Measurements from ENCODE around the gene TUFM. TPM values are rescaled to one million over a fixed set of nuclear protein-coding genes. Genes with fewer than 3 reads are reported as not detected.

The TUFM gene
- polyA plus RNA-seq, 1 donor from 2014 or later = 144 TPM

- Histone ChIP-seq H3K27me3 (ENCODE audit: insufficient read depth, low read depth, low read length) (no peaks in the 10 kb centered on the region), H3K9me3 (ENCODE audit: low read length) (no peaks in the 10 kb centered on the region), H3K79me2 (replicated peaks; ENCODE audit: insufficient read depth, low read length) (peaks cover 37% of the 10 kb centered on the region), H3K27ac (ENCODE audit: low read length) (peak within 1 kb of the TSS; percentile 97), H2AFZ (ENCODE audit: low read depth, low read length) (peak within 1 kb of the TSS; percentile 87), H3K9ac (ENCODE audit: low read length) (peak within 1 kb of the TSS; percentile 97), H3F3A (ENCODE audit: insufficient read depth, low read length, poor library complexity, severe bottlenecking) (peaks cover 5% of the 10 kb centered on the region), H3K9me2 (ENCODE audit: insufficient read depth, low read length) (no peaks in the 10 kb centered on the region), H3K36me3 (ENCODE audit: insufficient read depth, low read length) (no peaks in the 10 kb centered on the region), H3K4me2 (ENCODE audit: low read length) (peak within 1 kb of the TSS; percentile 72), H3K4me3 (ENCODE audit: low read length) (peak within 1 kb of the TSS; percentile 70), H4K20me1 (ENCODE audit: insufficient read depth) (peaks cover 4% of the 10 kb centered on the region)
- TF ChIP-seq POLR2AphosphoS5 (IDR thresholded peaks at IDR 0.05) (peak; percentile 97), CTCF (IDR thresholded peaks at IDR 0.05; ENCODE audit: poor library complexity, severe bottlenecking) (no peak), EP300 (conservative IDR thresholded peaks at IDR 0.05; ENCODE audit: poor library complexity, severe bottlenecking) (peak; percentile 80), SMC3 (conservative IDR thresholded peaks at IDR 0.05; ENCODE audit: poor library complexity) (peak; percentile 48), REST (IDR thresholded peaks at IDR 0.05; ENCODE audit: borderline replicate concordance) (peak; percentile 88), MXI1 (conservative IDR thresholded peaks at IDR 0.05; ENCODE audit: poor library complexity, severe bottlenecking) (peak; percentile 84), TAF1 (IDR thresholded peaks at IDR 0.05; ENCODE audit: low read depth) (peak; percentile 92), EZH2 (IDR thresholded peaks at IDR 0.05; ENCODE audit: borderline replicate concordance, insufficient read depth, low read length, poor library complexity, severe bottlenecking) (no peak), RAD21 (conservative IDR thresholded peaks at IDR 0.05) (no peak)
Measured at GRCh38 chr16:28822520-28823290, 23.4 kb downstream of the TUFM start, which contains the start of gene ATXN2L. TSS of gene ATXN2L (plus strand) at chr16:28822999. CDS start at chr16:28823260, 261 bp downstream.

GRCh38 chr16:28821874-28822519, 24.2 kb downstream of the TUFM start:
- H3K79me2 ChIP-seq (replicated peaks; ENCODE audit: insufficient read depth, low read length) = peaks cover 30% of the 10 kb centered on the region
- H3K9me2 ChIP-seq (ENCODE audit: insufficient read depth, low read length) = no peaks in the 10 kb centered on the region
- H2AFZ ChIP-seq (ENCODE audit: low read depth, low read length) = peak overlapping the region; percentile 87
- H3K9ac ChIP-seq (ENCODE audit: low read length) = peak overlapping the region; percentile 97
- H3K27me3 ChIP-seq (ENCODE audit: insufficient read depth, low read depth, low read length) = no peaks in the 10 kb centered on the region
- peak overlapping the region; percentile 72 for H3K4me2 ChIP-seq (ENCODE audit: low read length)
- H3K4me3 ChIP-seq (ENCODE audit: low read length) = peak overlapping the region; percentile 70
- H3K27ac ChIP-seq (ENCODE audit: low read length) = peak overlapping the region; percentile 97
- H3K36me3 ChIP-seq (ENCODE audit: insufficient read depth, low read length) = no peaks in the 10 kb centered on the region
- no peaks in the 10 kb centered on the region for H3K9me3 ChIP-seq (ENCODE audit: low read length)
- peaks cover 5% of the 10 kb centered on the region for H3F3A ChIP-seq (ENCODE audit: insufficient read depth, low read length, poor library complexity, severe bottlenecking)
- H4K20me1 ChIP-seq (ENCODE audit: insufficient read depth) = peaks cover 4% of the 10 kb centered on the region
- TF ChIP-seq TAF1 (IDR thresholded peaks at IDR 0.05; ENCODE audit: low read depth) (no peak), POLR2AphosphoS5 (IDR thresholded peaks at IDR 0.05) (no peak), MXI1 (conservative IDR thresholded peaks at IDR 0.05; ENCODE audit: poor library complexity, severe bottlenecking) (no peak), EP300 (conservative IDR thresholded peaks at IDR 0.05; ENCODE audit: poor library complexity, severe bottlenecking) (no peak), EZH2 (IDR thresholded peaks at IDR 0.05; ENCODE audit: borderline replicate concordance, insufficient read depth, low read length, poor library complexity, severe bottlenecking) (no peak), REST (IDR thresholded peaks at IDR 0.05; ENCODE audit: borderline replicate concordance) (no peak), CTCF (IDR thresholded peaks at IDR 0.05; ENCODE audit: poor library complexity, severe bottlenecking) (no peak), RAD21 (conservative IDR thresholded peaks at IDR 0.05) (no peak), SMC3 (conservative IDR thresholded peaks at IDR 0.05; ENCODE audit: poor library complexity) (no peak)
